GM18499 (cell line): Measurements from ENCODE around the gene ATP5F1C.
"Not testable (repeated sequence)": the region's sequence is repeated elsewhere in the genome, so short reads cannot be mapped to it uniquely, and the experiment has no call there.

ENCODE experiments used
- ATAC-seq: cut with Tn5 transposase; IDR thresholded peaks from one replicate; pipeline ENCODE4 v1.9.1; 2021; ENCODE audit warnings: moderate number of reproducible peaks; ENCODE audit not compliant: insufficient read depth, unreplicated experiment

Gene ATP5F1C

GRCh38 chr10:7787857-7788638 lies at the start of gene ATP5F1C, which contains the start of gene KIN:
Gene ATP5F1C (plus strand): TSS chr10:7788177. CDS start chr10:7788208, 31 bp downstream.
Gene KIN (minus strand): TSS chr10:7787993. CDS start chr10:7787933, 60 bp downstream.
- ATAC-seq: peak; percentile 87

GRCh38 chr10:7738536-7739407 lies 49.2 kb upstream of the ATP5F1C start:
- no peak for ATAC-seq

GRCh38 chr10:7744307-7744706 lies 43.7 kb upstream of the ATP5F1C start:
- ATAC-seq: no peak

- not testable (repeated sequence) for ATAC-seq
Observed at GRCh38 chr10:7748637-7749036, 39.3 kb upstream of the ATP5F1C start.

GRCh38 chr10:7750222-7750621 lies 37.8 kb upstream of the ATP5F1C start:
- no peak for ATAC-seq

- ATAC-seq: no peak
Observed at GRCh38 chr10:7752251-7752650, 35.7 kb upstream of the ATP5F1C start.

- no peak for ATAC-seq
Observed at GRCh38 chr10:7755103-7755502, 32.9 kb upstream of the ATP5F1C start.

- ATAC-seq: no peak
Observed at GRCh38 chr10:7756360-7756992, 31.5 kb upstream of the ATP5F1C start.

GRCh38 chr10:7763929-7764328 lies 24.0 kb upstream of the ATP5F1C start:
- ATAC-seq: no peak

GRCh38 chr10:7766241-7766640 lies 21.7 kb upstream of the ATP5F1C start:
- ATAC-seq: no peak

GRCh38 chr10:7767209-7767608 lies 20.8 kb upstream of the ATP5F1C start:
- no peak for ATAC-seq

GRCh38 chr10:7768417-7768816 lies 19.6 kb upstream of the ATP5F1C start:
- no peak for ATAC-seq

GRCh38 chr10:7773845-7774801 lies 13.9 kb upstream of the ATP5F1C start:
- ATAC-seq: no peak

- ATAC-seq: no peak
Observed at GRCh38 chr10:7776777-7777176, 11.2 kb upstream of the ATP5F1C start.

- ATAC-seq: not testable (repeated sequence)
Observed at GRCh38 chr10:7782194-7782593, 5.8 kb upstream of the ATP5F1C start.

- no peak for ATAC-seq
Observed at GRCh38 chr10:7786430-7786829, 1.5 kb upstream of the ATP5F1C start.

- ATAC-seq: no peak
Observed at GRCh38 chr10:7787150-7787856, 674 bp upstream of the ATP5F1C start.

GRCh38 chr10:7788639-7789286 lies 786 bp downstream of the ATP5F1C start:
- no peak for ATAC-seq

- ATAC-seq: no peak
Observed at GRCh38 chr10:7789390-7789789, 1.4 kb downstream of the ATP5F1C start.
